Right kidney (tissue), 9 donors: ENCODE results near the gene CHTF18.
"Not testable (repeated sequence)": the region's sequence is repeated elsewhere in the genome, so short reads cannot be mapped to it uniquely, and the experiment has no call there.

Experiments used
- DNase-seq: peaks from one replicate; pipeline ENCODE4 v3.0.0-alpha.2; 2016
- long read RNA-seq, 8 donors: transcript quantifications; one replicate each; lab custom pipeline, GENCODE V29; 2026

CHTF18 gene
- long read RNA-seq, donor 1, partial matches to known transcripts = 0 of 3 reads
- long read RNA-seq, donor 1, other reads (novel, unspliced or antisense) = 0 of 3 reads
- long read RNA-seq, donor 2, partial matches to known transcripts = 0 of 1 reads
- long read RNA-seq, donor 2, other reads (novel, unspliced or antisense) = 0 of 1 reads
- long read RNA-seq, donor 3, partial matches to known transcripts = 0 of 1 reads
- long read RNA-seq, donor 3, other reads (novel, unspliced or antisense) = 0 of 1 reads
- long read RNA-seq, donor 4, partial matches to known transcripts = 0 of 3 reads
- long read RNA-seq, donor 4, other reads (novel, unspliced or antisense) = 0 of 3 reads
- long read RNA-seq, donor 5, partial matches to known transcripts = 0 of 1 reads
- long read RNA-seq, donor 5, other reads (novel, unspliced or antisense) = 0 of 1 reads
- long read RNA-seq, donor 6 = 0 reads
- long read RNA-seq, donor 7 = 0 reads
- long read RNA-seq, donor 8, partial matches to known transcripts = 0 of 1 reads
- long read RNA-seq, donor 8, other reads (novel, unspliced or antisense) = 0 of 1 reads

DNA sequence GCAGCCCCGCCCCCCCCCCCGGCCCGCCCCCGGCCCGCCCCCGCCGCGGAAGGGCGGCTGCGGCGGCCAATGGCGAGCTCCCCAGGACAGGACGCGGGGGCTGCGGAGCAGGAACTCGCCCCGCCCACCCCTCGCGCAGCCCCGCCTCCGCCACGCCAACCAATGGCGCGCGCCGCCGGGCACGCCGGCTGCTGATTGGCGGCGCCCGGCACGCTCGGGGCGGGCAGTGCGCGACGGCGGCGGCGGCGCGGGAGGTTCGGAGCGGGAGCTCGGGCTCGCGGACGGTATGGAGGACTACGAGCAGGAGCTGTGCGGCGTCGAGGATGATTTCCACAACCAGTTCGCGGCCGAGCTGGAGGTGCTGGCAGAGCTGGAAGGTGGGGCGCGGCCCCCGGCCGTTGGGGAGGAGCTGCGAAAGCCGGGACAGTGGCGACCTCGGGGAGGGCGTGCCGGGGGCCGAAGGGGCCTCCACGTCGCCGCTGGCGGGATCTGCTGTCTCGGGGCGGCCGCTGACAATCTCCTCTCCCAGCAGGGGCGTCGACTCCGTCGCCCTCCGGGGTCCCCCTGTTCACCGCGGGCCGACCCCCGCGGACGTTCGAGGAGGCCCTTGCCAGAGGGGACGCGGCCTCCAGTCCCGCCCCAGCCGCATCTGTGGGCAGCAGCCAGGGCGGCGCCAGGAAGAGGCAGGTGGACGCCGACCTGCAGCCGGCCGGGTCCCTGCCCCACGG lies at the start of gene CHTF18:
TSS of gene CHTF18 (plus strand) at position 222 of the 728 bp plus-strand sequence. CDS start at position 287, 65 bp downstream.
- DNase-seq = peak; percentile 83

GRCh38 chr16:739560-740458 lies 48.6 kb upstream of the CHTF18 start:
- peak; percentile 46 for DNase-seq

DNA sequence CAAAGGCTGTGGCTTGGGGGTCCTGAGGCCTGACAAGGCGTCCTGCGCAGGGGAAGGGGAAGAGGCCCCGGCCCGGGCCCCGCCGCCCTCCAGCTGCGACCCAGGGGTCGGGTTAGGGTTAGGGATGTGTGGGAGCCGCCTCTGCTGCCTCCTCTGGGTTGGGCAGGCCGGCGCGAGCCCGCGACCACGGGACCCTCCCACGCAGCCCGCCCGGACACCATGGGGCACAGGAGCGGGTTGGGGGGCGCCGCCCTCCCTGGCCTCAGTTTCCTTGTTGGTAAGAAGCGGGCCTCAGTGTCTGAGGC lies 48.0 kb upstream of the CHTF18 start:
- DNase-seq = no peak

GRCh38 chr16:740764-741505 lies 47.5 kb upstream of the CHTF18 start, which contains the start of gene CIAO3:
Gene CIAO3, minus strand, starts transcription at chr16:740997. Its CDS starts 12 bp downstream, at chr16:740985.
- peak; percentile 96 for DNase-seq

DNA sequence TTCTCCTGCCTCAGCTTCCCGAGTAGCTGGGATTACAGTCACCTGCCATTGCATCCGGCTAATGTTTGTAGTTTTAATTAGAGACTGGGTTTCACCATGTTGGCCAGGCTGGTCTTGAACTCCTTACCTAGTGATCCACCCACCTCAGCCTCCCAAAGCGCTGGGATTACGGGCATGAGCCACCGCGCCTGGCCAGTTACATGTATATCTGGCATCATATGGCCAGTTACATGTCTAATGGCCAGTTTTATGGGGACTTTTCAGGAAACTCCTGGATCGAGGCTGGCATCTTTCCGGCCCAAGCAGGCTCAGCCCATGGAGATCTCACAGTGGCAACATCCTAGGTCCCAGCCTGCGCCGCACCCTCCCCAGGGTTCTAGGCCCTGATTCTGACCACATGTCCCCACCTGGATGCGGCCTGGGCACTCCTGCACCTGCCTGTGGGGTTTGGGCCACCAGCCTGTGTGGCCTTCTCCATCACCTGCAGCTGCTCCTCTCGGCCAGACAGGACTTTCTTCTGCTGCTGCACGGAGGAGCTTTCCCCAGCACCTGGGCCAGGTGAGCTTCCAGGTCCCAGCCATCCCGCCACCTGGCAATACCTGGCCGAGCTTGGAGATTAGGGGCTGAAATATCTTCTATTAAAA lies 46.3 kb upstream of the CHTF18 start:
- no peak for DNase-seq

- not testable (repeated sequence) for DNase-seq
Observed at GRCh38 chr16:742894-743293, 45.5 kb upstream of the CHTF18 start.

GRCh38 chr16:743794-744500 lies 44.5 kb upstream of the CHTF18 start:
- no peak for DNase-seq

DNA sequence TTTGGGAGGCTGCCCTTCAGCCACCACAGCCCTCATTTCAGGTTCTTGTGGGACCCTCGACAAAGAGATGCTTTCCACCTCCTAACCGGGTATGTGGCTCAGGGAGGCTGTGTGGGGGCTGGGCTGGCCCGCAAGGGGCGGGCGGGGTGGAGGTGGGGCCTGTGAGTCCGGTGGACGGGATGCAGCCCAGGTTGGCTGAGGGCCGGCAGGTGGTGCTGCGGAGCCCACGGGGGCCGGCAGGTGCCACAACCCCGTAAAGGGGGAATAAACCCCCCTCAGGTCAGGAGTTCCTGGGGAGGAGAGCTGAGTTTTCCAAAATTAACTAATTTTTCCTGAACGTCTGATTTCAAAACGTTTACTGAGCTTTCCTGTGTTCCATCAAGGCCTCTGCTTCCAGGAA lies 42.7 kb upstream of the CHTF18 start:
- no peak for DNase-seq

DNA sequence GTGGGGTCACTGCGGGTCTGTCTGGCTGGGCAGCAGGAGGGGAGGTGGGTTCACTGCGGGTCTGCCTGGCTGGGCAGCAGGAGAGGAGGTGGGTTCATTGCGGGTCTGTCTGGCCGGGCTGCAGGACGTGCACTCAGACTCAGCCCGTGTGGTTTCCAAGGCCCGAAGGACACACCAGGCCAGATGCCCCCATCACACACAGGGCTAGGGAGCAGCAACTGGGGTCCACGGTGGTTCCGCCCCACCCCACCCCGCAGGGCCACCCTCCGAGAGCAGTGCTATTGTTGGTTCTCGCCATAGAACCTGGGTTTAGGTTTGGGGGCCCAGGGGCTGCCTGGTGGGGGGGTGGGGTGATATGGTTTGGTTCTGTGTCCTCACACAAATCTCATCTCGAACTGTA lies 41.8 kb upstream of the CHTF18 start:
- no peak for DNase-seq

GRCh38 chr16:747978-748746 lies 40.3 kb upstream of the CHTF18 start:
- DNase-seq = no peak

GRCh38 chr16:749010-749409 lies 39.4 kb upstream of the CHTF18 start:
- DNase-seq = no peak

DNA sequence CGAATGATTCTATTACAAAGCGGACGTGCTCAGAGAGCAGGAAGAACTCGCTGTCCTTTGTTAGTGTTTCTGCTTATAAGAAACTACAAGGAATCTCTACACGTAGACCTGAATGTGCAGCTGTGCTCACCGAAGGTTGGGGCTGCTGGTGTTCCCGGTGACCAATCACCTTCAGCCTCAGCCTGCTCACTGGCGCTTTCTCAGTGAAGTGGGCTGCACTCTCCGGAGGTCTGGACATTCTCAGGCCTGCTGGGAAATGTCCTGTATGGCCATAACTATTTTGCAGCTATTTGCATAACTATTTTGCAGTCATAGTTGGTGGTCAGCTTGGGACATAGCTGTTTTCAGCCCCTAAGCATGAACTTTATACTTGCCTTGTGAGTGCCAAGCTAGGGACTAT lies 37.9 kb upstream of the CHTF18 start:
- DNase-seq = no peak

DNA sequence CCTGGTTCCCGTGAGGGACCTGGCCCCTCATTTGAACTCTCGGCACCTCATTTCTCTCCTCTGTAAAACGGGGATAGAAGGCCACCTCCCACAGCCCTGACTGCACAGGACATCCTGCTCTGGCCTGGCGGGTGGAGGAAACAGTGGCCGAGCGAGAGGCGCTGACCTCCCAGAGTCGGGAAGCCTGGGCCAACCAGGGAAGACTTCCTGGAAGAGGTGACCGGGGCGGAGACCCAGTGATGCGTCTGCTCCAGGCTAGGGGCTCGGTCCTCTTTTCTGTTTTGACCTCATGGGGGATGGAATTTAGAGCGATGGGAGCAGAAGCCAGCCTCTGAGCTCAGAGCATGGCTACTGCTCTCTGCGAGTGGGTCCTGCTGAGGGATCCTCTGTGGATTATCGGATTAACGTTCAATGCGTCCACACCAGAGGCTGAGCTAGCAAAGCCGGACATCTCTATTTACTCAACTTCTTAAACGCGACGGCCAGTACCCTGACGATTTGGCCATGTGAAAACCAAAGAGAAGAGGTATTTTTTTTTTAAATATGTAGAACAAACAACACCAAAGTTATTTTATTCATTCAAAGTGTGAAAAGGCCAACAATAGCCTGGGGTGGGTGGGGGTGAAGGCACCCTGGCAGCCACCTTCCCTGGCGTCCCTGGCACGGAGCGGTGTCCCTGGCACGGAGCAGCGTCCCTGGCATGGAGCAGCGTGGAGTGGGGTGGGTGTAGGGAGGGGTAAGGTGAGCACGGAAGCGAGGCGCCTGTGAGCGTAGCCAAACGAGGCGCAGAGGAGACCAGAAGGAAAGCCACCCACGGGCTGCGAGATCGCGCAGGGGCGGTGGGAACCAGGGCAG lies 37.0 kb upstream of the CHTF18 start:
- DNase-seq = no peak

- DNase-seq = no peak
Observed at GRCh38 chr16:752007-752312, 36.5 kb upstream of the CHTF18 start.

DNA sequence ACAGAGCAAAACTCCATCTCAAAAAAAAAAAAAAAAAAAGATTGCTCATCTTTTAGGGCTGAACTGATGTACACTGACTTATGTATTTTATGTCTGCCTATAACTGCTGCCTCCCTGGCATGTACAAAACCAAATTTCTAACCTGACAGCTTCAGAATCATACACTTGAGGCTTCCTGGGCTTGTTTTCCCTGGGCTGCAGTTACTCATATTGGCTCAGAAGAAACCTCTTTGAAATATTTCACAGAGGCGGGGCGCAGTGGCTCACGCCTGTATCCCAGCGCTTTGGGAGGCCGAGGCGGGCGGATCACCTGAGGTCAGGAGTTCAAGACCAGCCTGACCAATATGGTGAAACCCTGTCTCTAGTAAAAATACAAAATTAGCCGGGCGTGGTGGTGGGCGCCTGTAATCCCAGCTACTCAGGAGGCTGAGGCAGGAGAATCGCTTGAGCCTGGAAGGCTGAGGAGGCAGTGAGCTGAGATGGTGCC lies 34.3 kb upstream of the CHTF18 start:
- not testable (repeated sequence) for DNase-seq

DNA sequence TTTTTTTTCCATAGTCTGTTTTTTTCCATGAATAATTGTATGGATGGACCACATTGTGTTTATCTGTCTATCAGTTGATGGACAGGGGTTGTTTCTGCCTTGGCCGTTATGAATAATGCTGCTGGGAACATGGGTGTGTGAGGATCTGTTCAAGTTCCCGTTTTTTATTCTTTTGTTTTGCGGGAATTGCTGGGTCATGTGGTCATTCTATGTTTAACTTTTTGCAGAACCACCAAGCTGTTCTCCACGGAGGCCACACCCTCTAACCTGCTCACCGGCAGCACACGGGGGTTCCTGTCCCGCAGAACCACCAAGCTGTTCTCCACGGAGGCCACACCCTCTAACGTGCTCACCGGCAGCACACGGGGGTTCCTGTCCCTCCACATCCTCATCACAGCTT lies 33.8 kb upstream of the CHTF18 start:
- no peak for DNase-seq

DNA sequence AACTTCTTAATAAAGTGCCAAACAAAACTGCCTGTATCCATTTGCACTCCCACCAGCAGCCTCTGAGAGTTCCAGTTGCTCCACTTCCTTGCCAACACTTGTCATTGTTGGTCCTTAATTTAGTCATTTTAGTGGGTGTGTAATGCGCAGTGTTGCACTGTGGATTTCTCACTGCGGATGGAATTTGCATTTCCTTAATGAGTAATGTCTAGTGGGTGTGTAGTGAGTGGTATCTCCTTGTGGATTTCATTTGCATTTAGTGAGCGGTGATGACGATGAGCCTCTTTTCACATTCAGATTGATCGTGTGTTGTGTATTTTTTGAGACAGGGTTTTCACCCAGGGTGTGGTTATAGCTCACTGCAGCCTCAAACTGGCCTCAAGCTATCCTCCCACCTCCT lies 32.0 kb upstream of the CHTF18 start:
- DNase-seq = no peak

- no peak for DNase-seq
Observed at GRCh38 chr16:759110-759910, 29.1 kb upstream of the CHTF18 start.
